ENCODE measurements around the gene EMC9.

GRCh38 chr14:24098229-24098926, 43.0 kb downstream of the EMC9 start:
- TF ChIP-seq SIN3A (IDR thresholded peaks at IDR 0.05; ENCODE audit: borderline replicate concordance, low read depth, low read length) (no peak), MAX (IDR thresholded peaks at IDR 0.05; ENCODE audit: low read depth) (no peak), TEAD4 (IDR thresholded peaks at IDR 0.05; ENCODE audit: borderline replicate concordance, insufficient read depth) (no peak), FOXJ3 (CRISPR knock-in tag; IDR thresholded peaks at IDR 0.05) (no peak), RAD21 (IDR thresholded peaks at IDR 0.05; ENCODE audit: low read length) (no peak), EP300 (IDR thresholded peaks at IDR 0.05; ENCODE audit: borderline replicate concordance in 1 of 2, low read depth in 1 of 2, low read length in 1 of 2) (no peak), CHD2 (IDR thresholded peaks at IDR 0.05; ENCODE audit: low read length, partially characterized antibody) (no peak), ZBTB33 (IDR thresholded peaks at IDR 0.05; ENCODE audit: borderline replicate concordance, low read depth) (no peak)
